ENCODE results near the gene NRIP1. TPM values are rescaled to one million over a fixed set of nuclear protein-coding genes. Genes with fewer than 3 reads are reported as not detected.

The NRIP1 gene
- total RNA-seq, 2 donors from 2014 or later: 29.9 to 35.9 TPM

DNA sequence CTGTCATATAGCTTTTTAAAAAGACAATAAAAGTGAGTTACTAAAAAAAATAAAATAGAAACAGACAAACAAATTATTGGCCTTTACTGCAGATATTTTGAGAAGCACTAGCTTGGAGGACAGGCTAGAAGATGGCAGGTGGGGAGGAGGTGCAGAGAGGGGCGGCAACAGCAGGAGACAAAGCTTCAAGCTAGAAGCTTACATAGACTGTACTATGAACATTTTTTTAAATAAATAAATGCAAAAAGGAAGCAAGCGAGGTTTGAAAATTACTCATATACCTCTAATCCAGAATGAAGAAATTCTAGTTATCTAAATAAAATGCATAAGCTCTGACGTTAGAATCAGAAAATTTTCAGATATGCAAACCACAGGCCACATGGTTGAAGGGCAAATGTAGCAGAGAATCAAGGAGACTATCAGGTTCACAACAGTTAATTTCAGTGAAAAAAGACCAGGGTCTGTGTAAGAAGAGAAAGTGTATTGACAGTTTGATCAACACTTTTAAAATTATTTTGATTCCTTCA, 54.9 kb downstream of the NRIP1 start:
- Mint-ChIP-seq H3K4me1 (peaks cover 22% of the 10 kb centered on the region), H3K36me3 (ENCODE audit: low read depth) (peaks cover 18% of the 10 kb centered on the region), H3K9me3 (no peaks in the 10 kb centered on the region), H3K27me3 (ENCODE audit: insufficient read depth) (no peaks in the 10 kb centered on the region), H3K27ac (no peak overlapping the region), H3K4me3 (no peak overlapping the region)
- peaks cover 3% of the 10 kb centered on the region for H3K4me1 ChIP-seq (ENCODE audit: control insufficient read depth, insufficient read depth, low read length)
- no peaks in the 10 kb centered on the region for H3K27me3 ChIP-seq (ENCODE audit: control insufficient read depth, insufficient read depth, low read length, poor library complexity, severe bottlenecking)
- no peak overlapping the region for H3K9ac ChIP-seq (ENCODE audit: extremely low read depth, low read length, poor library complexity, severe bottlenecking)
- WGBS, 2 experiments (ENCODE audit: insufficient coverage in 1 of 2, insufficient read length in 1 of 2): 93% methylated on average over 2 of the region's 3 CpGs; no CpG with 5 or more reads in 1 of the 2 experiments
- DNase-seq: no peak
- TF ChIP-seq, protein P1, sequence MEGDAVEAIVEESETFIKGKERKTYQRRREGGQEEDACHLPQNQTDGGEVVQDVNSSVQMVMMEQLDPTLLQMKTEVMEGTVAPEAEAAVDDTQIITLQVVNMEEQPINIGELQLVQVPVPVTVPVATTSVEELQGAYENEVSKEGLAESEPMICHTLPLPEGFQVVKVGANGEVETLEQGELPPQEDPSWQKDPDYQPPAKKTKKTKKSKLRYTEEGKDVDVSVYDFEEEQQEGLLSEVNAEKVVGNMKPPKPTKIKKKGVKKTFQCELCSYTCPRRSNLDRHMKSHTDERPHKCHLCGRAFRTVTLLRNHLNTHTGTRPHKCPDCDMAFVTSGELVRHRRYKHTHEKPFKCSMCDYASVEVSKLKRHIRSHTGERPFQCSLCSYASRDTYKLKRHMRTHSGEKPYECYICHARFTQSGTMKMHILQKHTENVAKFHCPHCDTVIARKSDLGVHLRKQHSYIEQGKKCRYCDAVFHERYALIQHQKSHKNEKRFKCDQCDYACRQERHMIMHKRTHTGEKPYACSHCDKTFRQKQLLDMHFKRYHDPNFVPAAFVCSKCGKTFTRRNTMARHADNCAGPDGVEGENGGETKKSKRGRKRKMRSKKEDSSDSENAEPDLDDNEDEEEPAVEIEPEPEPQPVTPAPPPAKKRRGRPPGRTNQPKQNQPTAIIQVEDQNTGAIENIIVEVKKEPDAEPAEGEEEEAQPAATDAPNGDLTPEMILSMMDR (conservative IDR thresholded peaks at IDR 0.05): no peak
- no peaks in the 10 kb centered on the region for H3K9me3 ChIP-seq (ENCODE audit: control insufficient read depth, low read length)
- H3K27ac ChIP-seq (ENCODE audit: low read depth, low read length): no peak overlapping the region
- peaks cover 18% of the 10 kb centered on the region for H3K36me3 ChIP-seq (ENCODE audit: control insufficient read depth, insufficient read depth, low read length)
- H3K4me3 ChIP-seq (ENCODE audit: low read length): no peak overlapping the region

DNA sequence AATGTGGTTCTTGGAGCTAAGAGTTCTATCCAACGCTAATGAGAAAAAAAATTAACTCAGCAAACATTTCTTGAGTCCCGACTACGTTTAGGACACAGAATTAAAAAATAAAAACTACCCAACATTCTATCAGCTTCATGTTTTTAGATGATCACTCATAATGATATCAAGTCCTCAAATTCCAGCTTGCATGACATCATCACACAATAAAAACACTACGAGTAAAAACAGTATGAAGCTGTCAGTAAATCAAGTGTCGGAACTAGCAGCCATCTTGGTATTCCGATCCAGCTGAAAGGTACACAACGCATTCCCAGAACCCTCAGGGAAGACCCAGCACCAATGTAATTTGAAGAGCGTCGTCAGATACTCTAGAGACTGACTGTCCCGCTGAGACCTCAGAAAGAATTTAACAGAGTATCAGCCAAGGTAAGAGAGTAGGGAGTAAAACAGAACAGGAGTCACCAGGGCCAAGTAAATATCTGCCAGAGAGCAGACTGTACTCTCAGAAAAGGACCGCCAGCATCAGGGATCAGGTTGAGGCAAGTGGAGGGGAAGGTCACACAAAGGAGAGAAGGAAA, 57.0 kb downstream of the NRIP1 start:
- DNase-seq: no peak
- no peak overlapping the region for H3K4me3 Mint-ChIP-seq
- Histone ChIP-seq H3K4me1 (ENCODE audit: control insufficient read depth, insufficient read depth, low read length) (peaks cover 7% of the 10 kb centered on the region), H3K4me3 (ENCODE audit: low read length) (no peak overlapping the region), H3K27ac (ENCODE audit: low read depth, low read length) (no peak overlapping the region), H3K36me3 (ENCODE audit: control insufficient read depth, insufficient read depth, low read length) (peaks cover 10% of the 10 kb centered on the region), H3K9ac (ENCODE audit: extremely low read depth, low read length, poor library complexity, severe bottlenecking) (no peak overlapping the region), H3K9me3 (ENCODE audit: control insufficient read depth, low read length) (no peaks in the 10 kb centered on the region), H3K27me3 (ENCODE audit: control insufficient read depth, insufficient read depth, low read length, poor library complexity, severe bottlenecking) (no peaks in the 10 kb centered on the region)
- TF ChIP-seq, protein P1 (conservative IDR thresholded peaks at IDR 0.05): no peak
- H3K9me3 Mint-ChIP-seq: no peaks in the 10 kb centered on the region
- peaks cover 18% of the 10 kb centered on the region for H3K36me3 Mint-ChIP-seq (ENCODE audit: low read depth)
- WGBS, 2 experiments (ENCODE audit: insufficient coverage in 1 of 2, insufficient read length in 1 of 2): 96% methylated on average over 10 to 11 of the region's 11 CpGs
- no peak overlapping the region for H3K27ac Mint-ChIP-seq
- H3K4me1 Mint-ChIP-seq: peaks cover 36% of the 10 kb centered on the region
- H3K27me3 Mint-ChIP-seq (ENCODE audit: insufficient read depth): no peaks in the 10 kb centered on the region

DNA sequence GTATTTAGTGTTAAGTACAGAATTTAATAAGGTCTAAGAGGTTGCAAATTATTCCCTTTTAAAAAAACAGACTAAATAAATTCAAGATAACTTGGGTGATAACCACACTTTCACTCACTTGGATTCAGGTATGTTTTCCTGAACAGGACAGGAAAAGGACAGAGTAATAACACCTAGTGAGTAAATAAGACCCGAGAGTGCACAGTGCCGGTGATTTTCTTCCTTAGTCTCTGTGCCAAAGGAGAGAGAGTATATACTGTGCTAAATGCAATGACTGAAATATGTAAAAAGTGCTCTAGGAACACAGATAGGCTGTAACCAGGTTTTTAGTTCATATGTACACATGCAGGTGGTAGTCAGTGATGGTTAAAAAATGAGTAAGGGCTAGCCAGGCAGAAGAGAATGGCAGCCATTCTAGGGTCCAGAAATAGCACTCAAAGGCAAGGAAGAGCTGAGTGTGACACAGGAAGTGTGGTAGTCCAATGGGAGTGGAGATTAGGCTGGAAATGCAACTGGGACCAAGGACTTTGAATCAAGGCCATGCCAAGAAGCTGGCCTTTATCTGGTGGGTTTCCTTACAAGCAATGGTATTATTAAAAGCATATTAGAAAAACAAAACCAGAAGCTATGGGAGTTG, 58.1 kb downstream of the NRIP1 start:
- H3K27ac Mint-ChIP-seq: no peak overlapping the region

More for the DNA sequence above, 58.1 kb downstream of the NRIP1 start:
- H3K9ac ChIP-seq (ENCODE audit: extremely low read depth, low read length, poor library complexity, severe bottlenecking): no peak overlapping the region
- no peaks in the 10 kb centered on the region for H3K9me3 Mint-ChIP-seq
- no peaks in the 10 kb centered on the region for H3K9me3 ChIP-seq (ENCODE audit: control insufficient read depth, low read length)
- H3K27ac ChIP-seq (ENCODE audit: low read depth, low read length): no peak overlapping the region
- H3K27me3 ChIP-seq (ENCODE audit: control insufficient read depth, insufficient read depth, low read length, poor library complexity, severe bottlenecking): no peaks in the 10 kb centered on the region
- H3K4me1 ChIP-seq (ENCODE audit: control insufficient read depth, insufficient read depth, low read length): peaks cover 7% of the 10 kb centered on the region
- DNase-seq: no peak
- H3K4me3 Mint-ChIP-seq: no peak overlapping the region
- H3K36me3 ChIP-seq (ENCODE audit: control insufficient read depth, insufficient read depth, low read length): peaks cover 10% of the 10 kb centered on the region
- no peak overlapping the region for H3K4me3 ChIP-seq (ENCODE audit: low read length)
- WGBS, 2 experiments (ENCODE audit: insufficient coverage in 1 of 2, insufficient read length in 1 of 2): 93 to 100% methylated on average over 2 of the region's 2 CpGs
- TF ChIP-seq, protein P1 (conservative IDR thresholded peaks at IDR 0.05): no peak
- peaks cover 18% of the 10 kb centered on the region for H3K36me3 Mint-ChIP-seq (ENCODE audit: low read depth)
- H3K27me3 Mint-ChIP-seq (ENCODE audit: insufficient read depth): no peaks in the 10 kb centered on the region
- H3K4me1 Mint-ChIP-seq: peaks cover 44% of the 10 kb centered on the region
